Right hindlimb (tissue), 1 donor: ENCODE measurements around the gene TMEM178A.
"Not testable (repeated sequence)": the region's sequence is repeated elsewhere in the genome, so short reads cannot be mapped to it uniquely, and the experiment has no call there.

Source experiments
- DNase-seq: peaks from one replicate; pipeline ENCODE4 v3.0.0-alpha.2; 2018

TMEM178A gene

DNA sequence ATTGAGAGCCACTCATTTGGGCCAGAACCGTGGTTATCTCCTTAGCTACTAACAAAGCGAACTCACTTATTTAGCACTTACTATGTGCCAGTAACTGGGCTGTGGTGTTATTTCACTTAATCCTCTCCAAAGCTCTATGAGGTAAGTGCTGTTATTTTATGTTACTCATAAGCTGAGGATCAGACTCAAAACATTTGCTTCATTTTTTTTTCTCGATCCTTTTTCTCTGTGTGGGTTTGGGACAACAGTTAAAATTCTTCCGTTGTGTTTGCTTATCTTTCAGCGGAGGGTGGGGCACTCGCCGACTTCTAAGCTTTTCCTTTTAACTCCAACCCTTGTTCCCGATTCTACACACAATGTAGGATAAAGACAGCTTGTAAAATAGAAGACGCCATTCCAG, 52.8 kb downstream of the TMEM178A start:
- no peak for DNase-seq

- no peak for DNase-seq
Observed at GRCh38 chr2:39719317-39719716, 53.6 kb downstream of the TMEM178A start.

GRCh38 chr2:39720970-39721369, 55.3 kb downstream of the TMEM178A start:
- no peak for DNase-seq

GRCh38 chr2:39723497-39723896, 57.8 kb downstream of the TMEM178A start:
- no peak for DNase-seq

DNA sequence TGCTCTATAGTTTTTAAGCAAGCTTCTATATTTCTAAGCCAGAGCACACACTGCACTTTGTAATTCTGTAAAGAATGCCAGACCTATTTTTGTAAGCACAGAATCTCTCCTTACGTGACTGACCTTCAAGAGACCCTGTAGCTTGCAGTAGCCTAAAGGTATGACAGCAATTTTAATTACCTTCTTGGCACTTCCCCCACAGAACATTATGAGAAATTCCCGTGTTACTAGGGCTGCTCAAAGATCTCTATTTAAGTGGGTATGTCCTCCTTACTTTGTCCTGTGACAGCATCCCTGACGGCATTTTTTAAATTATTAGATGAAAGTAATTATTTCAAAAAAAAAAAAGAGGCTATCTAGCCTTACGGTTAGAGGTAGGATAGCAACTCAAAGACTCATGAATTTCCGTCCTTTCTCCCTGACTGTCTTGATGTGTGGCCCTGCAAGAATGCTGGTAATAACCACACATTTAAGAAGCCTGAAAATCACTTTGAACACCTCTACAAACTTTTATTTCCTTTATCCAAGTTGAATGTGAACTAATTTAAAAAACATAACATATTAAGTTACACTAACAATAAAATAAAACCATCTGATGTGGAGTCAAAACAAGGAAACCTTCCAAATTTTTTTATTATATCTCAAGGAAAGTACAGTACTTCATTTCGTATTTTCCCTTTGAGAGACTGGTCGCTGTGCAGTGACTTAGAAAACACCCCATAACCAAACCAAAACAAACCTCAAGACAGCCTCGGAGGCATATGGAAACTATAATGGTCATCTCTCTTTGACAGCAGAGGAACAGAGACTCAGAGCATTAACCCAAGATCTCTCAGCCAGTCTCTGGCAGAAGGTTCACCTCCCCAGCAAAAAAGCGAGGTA, 58.5 kb downstream of the TMEM178A start:
- DNase-seq: no peak

DNA sequence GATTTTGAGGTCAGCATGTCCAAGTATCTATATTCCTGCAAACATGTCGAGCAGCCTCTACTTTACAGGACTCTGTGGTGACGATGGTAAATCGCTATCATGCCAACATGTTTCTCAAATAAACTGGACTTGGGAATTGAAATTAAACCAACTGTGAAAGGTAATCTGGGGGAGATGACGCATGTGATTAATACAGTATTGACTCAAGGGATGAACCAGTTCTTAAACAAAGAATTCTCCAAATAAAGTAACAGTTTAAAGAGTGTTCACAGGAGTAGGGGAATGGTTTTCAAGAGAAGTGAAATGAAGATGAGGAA, 59.1 kb downstream of the TMEM178A start:
- DNase-seq: no peak

GRCh38 chr2:39725401-39725800, 59.7 kb downstream of the TMEM178A start:
- no peak for DNase-seq

GRCh38 chr2:39728085-39728484, 62.4 kb downstream of the TMEM178A start:
- DNase-seq: not testable (repeated sequence)

DNA sequence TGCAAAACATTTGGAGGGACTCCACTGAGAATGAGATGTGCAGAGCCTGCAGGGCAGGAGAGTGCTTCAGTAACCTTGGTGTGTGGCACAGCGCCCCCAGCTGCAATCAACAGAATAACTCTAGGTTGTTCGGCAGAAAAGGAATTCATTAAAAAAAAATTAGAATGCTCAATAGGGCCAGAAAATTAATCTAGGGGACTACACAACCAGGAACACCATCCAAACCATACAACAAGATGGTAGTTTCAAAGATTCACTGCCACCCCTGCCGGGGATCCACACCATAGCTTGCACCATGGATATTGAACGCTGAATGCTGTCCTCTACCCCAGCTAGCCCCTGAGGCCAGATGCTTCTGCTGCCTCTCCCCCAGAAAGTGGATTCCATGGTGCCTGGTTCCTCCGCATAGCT, 63.2 kb downstream of the TMEM178A start:
- DNase-seq: no peak

GRCh38 chr2:39730276-39730675, 64.6 kb downstream of the TMEM178A start:
- DNase-seq: no peak

GRCh38 chr2:39730685-39731302, 65.1 kb downstream of the TMEM178A start:
- DNase-seq: no peak

- no peak for DNase-seq
Observed at GRCh38 chr2:39731546-39731945, 65.8 kb downstream of the TMEM178A start.

- no peak for DNase-seq
Observed at GRCh38 chr2:39732482-39732881, 66.8 kb downstream of the TMEM178A start.

GRCh38 chr2:39733070-39733674, 67.5 kb downstream of the TMEM178A start:
- no peak for DNase-seq

DNA sequence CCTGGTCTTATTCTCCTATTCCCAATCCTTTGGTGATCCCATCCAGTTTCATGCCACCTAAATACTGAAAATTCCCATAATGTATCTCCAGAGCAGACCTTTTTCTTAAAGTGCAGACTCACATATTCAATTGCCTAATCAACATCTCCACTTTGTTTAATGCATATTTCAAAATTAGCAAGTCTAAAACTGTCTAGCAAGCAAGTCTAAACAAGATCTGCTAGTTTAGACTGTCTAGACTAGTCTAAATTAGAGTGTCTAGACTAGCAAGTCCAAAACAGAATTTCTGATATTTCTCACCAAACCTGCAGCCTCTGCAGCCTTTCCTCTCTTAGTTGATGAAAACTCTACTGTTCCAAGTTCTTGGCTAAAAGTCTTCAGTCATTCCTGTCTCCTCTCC, 68.7 kb downstream of the TMEM178A start:
- DNase-seq: no peak

DNA sequence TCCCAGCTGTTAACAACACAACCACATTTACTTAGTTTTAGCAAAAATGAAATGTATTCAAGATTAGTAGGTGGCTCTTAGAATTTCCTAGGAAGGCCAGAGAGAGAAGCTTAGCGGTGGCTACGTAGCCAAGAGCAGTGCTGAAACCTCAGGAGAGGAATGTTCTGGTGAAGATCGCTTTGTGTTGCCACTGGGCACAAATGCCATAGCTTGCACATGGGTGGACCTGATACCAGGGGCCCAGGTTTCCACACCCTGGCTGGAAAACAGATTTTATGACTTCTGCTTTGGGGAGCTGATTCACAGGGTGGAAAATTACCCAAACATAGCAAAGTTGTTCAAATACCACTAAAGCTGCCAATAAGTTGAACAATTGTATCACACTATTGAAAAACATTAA, 69.9 kb downstream of the TMEM178A start:
- no peak for DNase-seq

DNA sequence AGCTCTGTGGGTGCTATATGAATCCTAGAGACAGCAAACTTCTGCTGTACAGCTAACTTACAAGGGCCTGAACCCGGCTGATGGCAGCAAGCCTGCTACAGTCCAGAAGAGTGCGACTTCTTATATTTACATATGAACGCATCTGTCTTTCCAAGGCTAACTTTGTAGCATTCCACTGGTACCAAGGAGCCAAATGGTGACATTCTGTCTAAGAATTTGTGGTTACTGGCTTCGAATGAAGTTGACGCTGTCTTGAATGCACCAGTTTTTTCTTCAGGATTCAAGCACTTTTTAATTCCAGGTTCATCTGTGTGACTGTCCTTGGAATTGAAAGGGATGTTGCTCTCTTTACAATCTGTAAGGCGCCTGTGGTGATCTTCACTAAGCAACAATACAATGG, 70.9 kb downstream of the TMEM178A start:
- no peak for DNase-seq

- DNase-seq: no peak
Observed at GRCh38 chr2:39737661-39738060, 71.9 kb downstream of the TMEM178A start.

DNA sequence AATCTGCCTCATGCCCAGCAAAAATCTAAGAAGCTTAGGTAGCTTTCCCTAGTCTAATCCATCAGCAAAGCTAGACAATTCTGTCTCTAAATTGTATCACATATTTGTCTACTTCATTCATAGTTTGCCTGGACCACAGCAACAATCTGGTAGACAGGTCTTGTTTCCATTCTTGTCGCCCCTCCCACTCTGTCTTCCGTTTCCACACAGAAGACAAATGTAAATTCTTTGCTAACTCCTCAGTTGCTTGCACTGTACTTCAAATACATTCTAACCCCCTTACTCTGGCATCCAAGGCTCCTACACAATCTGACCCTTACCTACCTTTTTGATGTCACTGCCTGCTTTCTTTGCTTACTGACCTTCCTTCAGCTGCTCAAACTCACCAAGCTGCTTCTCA, 73.2 kb downstream of the TMEM178A start:
- no peak for DNase-seq

DNA sequence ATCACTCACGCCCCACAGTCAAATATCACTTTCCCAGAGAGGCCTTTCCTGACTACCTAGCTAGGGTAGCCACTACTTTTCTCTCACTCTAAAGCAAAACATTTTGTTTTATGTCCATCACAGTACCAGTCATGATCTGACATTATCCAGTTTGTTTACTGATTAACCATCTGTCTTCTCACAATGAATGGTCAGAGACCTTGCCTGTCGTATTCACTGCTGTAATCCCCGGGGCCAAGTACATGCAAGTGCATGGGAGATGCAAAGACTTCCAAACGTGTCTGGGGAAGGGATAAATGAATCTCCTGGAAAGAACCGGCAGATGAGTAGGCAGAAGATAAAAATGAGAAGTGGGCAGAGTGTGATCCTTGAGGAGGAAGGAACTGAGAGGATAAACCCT, 73.7 kb downstream of the TMEM178A start:
- DNase-seq: no peak

GRCh38 chr2:39741871-39742270, 76.2 kb downstream of the TMEM178A start:
- no peak for DNase-seq

DNA sequence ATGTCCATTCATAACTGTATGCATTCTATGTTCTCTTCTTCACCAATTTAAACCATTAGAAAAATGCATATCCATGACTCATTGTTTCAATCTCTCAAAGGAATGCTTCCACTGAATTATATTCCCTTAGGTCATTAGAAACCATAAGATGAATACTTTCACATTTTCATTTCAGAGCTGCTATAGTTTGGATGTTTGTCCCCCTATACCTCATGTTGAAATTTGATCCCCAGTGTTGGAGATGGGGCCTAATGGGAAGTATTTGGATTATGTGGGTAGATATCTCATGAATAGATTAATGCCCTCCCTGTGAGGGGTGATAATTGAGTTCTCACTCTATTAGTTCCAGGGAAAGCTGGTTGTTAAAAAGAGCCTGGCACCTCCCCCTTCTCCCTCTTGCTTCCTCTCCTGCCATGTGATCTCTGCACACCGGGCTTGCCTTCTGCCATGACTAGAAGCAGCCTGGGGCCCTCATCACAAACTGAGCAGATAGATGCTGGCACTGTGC, 77.6 kb downstream of the TMEM178A start:
- no peak for DNase-seq

DNA sequence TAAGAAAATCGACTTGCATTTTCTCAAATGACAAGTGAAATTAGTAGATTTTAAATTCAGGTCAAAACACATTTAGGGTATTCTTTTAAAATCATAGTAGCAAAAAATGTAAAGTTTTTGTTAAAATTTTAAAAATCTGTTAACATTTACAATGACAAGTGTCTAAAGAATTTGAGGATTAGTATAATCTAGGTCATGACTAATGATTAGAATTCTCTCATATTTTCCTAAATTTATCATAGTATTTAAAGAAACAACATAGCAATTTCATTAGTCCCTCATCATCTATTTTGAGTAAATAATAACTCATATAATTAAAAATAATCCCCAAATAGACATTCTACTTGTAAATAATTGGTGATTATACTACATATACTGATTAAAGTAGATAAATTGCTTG, 89.7 kb downstream of the TMEM178A start:
- DNase-seq: no peak

DNA sequence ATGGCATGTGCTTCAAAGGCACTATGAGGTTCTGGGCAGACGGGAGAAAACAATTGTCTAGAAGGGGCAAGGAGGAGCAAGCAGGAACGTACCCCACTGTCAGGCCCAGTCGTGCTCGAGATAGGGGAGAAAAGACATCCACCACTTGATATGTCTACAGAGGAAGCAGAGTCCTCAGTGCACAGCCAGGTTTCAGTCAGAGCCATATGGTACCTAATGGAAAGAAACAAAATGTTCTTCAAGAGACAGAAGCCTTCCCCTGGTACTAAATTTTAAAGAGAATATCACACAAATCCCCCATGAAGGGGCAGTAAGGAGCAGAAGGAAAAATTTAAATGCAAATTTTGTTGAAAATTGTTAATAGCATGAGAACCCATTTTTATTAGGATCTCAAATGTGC, 91.4 kb downstream of the TMEM178A start:
- DNase-seq: no peak
